GM21390 (cell line): ENCODE data around the gene DOCK1.
"Not testable (repeated sequence)": the region's sequence is repeated elsewhere in the genome, so short reads cannot be mapped to it uniquely, and the experiment has no call there.

ENCODE experiments used
- ATAC-seq: cut with Tn5 transposase; IDR thresholded peaks from one replicate; pipeline ENCODE4 v1.9.1; 2021; ENCODE audit not compliant: unreplicated experiment

Gene DOCK1

DNA sequence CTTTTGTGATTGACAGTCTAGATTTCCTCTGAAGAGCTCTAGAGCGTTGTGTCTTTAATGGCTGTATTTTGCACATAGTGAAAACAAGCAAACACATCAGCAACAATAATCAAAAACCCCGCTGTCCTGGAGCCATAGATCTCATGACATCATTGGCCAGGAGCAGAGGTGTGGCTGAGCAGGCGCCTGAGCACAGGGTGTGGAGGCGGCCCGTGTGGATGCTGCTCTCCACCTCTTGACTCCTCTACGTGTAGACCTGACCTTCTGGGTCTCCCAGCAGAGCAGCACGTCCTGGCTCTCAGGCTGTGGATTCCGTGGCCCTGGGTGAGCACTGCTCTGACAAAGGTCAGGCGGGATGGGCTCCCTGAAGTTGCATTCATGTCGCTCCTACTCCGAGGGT lies 354.1 kb downstream of the DOCK1 start:
- ATAC-seq: no peak

DNA sequence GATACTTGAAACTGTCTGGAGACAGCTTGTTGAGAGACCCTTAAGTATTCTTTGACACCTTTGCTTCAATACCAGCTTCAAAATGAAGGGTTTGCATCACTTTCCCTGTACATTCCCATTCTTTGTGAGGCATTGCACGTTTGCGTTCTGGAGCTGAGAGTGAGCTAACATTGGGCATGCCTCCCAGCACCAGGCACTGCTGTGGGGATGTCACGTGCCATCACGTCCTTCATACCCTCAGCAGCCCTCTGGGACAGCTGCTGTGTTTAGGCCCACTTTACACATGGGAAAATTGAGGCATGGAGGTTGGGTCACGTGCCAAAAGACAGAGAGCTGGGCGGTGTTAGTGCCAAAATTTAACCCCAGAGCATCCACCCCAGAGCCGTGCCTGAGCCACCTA lies 357.4 kb downstream of the DOCK1 start:
- no peak for ATAC-seq

- ATAC-seq: no peak
These were observed 360.1 kb downstream of the DOCK1 start for GRCh38 chr10:127265288-127265687.

- ATAC-seq: no peak
These were observed 361.2 kb downstream of the DOCK1 start for GRCh38 chr10:127266431-127266830.

- no peak for ATAC-seq
These were observed 362.2 kb downstream of the DOCK1 start for GRCh38 chr10:127267442-127267841.

DNA sequence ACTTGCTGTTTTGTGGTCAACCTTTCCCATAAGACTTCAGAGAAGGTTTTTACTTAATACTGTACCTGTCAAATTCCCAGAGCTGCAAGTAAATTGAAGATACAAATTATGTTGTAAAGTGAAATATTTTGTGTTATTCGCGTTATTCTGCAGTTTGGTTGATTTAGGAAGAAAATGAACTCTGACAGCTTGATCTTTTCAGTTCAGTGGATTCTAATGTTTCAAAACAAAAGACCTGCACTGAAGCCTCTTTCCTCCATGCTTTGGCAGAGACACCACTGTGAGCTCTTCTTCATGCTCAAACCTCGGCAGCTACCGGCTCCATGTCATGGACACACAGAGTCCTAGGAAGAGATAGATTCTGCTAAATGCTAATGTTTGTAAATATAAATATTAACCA lies 366.8 kb downstream of the DOCK1 start:
- no peak for ATAC-seq

- ATAC-seq: no peak
These were observed 370.0 kb downstream of the DOCK1 start for GRCh38 chr10:127275272-127275671.

GRCh38 chr10:127275793-127276450 lies 370.7 kb downstream of the DOCK1 start:
- no peak for ATAC-seq

- no peak for ATAC-seq
These were observed 371.7 kb downstream of the DOCK1 start for GRCh38 chr10:127276794-127277462.

DNA sequence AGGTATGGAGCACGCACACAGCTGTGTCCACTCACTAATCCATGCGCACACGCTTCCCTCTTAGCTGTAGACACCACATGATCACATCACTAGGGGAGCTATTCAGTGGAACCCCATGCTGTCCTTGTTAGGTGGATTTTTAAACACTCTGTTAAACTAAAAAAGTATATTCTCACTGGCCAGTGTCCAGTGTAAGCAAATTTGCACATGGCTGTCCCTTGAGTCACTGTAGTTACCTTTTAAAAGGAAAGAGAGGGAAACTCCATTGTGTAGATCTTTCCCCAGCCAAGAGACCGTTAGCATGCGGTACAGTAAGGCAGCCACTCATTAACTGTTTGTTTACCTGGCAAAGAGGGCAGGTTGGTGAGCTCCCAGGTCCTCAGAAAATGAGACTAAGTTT lies 372.8 kb downstream of the DOCK1 start:
- no peak for ATAC-seq

- no peak for ATAC-seq
These were observed 374.1 kb downstream of the DOCK1 start for GRCh38 chr10:127279334-127279774.

GRCh38 chr10:127280446-127280845 lies 375.2 kb downstream of the DOCK1 start:
- no peak for ATAC-seq

GRCh38 chr10:127283017-127283416 lies 377.8 kb downstream of the DOCK1 start:
- ATAC-seq: no peak

DNA sequence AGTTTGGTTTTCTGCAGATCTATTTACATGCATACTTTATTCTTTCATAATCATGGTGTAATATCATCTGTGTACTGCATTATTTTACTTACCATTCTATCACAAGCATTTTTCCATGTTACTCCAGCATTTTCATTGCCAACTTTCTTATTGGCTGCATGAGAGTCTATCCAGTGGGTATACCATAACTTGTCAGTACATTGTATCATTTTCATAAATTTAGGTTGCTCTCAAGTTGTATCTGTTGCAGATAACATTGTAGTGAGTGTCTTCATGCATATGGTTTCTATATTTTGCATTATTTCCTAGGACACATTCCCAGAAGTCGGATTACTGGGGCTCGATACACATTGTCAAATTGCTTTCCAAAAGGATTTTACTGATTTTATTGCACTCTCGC lies 378.3 kb downstream of the DOCK1 start:
- no peak for ATAC-seq

GRCh38 chr10:127290850-127291249 lies 385.6 kb downstream of the DOCK1 start:
- no peak for ATAC-seq

DNA sequence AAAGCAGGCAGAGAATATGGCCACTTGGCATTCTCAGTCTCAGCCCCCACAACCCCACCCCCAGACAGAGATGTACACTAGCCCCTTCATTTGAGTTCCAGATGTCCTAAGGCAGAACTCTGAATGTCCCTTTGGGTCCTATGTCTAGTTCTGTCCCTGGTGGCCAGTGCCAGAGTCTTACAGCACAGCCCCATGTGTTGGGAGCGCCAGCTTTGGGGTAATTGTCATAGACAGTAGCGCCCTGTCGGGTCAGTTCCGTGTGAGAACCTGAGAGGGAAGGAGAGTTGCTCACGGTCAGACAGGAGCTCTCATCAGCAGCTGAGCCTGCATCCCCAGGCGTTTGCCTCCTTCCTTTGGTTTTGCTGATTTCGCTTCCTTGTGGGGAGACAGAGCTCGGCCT lies 386.1 kb downstream of the DOCK1 start:
- no peak for ATAC-seq

DNA sequence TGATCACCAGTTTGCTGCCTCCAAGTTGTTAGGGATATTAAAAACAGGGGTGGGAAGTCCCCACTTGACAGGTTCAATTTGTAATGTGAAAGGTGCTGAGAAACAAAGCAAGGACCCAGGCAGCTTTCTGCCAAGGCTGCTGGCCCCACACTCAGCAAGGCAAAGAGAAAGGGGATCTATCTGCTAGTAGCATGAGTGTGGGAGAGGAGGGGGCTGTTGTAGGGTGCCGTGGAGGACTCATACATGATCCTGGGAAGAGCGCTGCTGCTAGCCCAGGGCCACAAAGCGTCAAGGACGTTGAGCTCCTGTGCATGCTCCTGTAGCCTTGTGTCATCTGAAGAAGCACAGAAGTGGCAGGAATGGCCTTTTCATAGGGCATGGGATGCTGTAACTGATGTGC lies 387.7 kb downstream of the DOCK1 start:
- ATAC-seq: no peak

DNA sequence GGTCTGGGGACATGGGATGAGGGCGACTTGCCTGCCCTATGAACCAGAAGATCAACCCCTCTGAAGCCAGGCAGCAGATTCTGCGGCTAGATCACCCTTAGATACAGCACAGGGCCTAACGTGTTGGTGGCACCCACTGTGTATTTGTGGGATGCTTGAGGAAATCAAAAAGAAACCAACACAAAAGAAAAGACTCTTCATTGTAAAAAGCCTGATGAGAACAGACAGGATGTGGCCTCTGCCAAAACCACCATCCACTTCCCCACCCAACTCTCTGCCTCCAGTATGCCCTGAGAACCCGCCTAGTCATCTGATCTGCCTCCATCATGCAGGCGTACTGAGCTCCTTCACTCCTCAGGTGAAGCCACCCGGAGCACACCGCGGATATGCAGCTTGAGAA lies 388.4 kb downstream of the DOCK1 start:
- no peak for ATAC-seq

GRCh38 chr10:127296696-127297095 lies 391.5 kb downstream of the DOCK1 start:
- no peak for ATAC-seq

- ATAC-seq: no peak
These were observed 393.2 kb downstream of the DOCK1 start for GRCh38 chr10:127298381-127298780.

GRCh38 chr10:127299192-127299591 lies 394.0 kb downstream of the DOCK1 start:
- not testable (repeated sequence) for ATAC-seq

GRCh38 chr10:127299956-127300689 lies 394.9 kb downstream of the DOCK1 start:
- ATAC-seq: no peak
